Liver (tissue), 3 donors: ENCODE results near the gene ATP5MC2.

Experiments
- ATF3 ChIP-seq: IDR thresholded peaks from 2 replicates; pipeline ENCODE4 v1.6.1; 2016; ENCODE audit warnings: antibody characterized with exemption
- CTCF ChIP-seq: fragments of 150-350 bp; IDR thresholded peaks from 2 replicates; pipeline ENCODE4 v1.5.1; 2017; ENCODE audit warnings: improper control_type of control experiment, low read depth, low read length; ENCODE audit not compliant: missing input control
- EGR1 ChIP-seq, 2 donors: IDR thresholded peaks; 2 replicates each; pipeline ENCODE4 v1.6.1; 2016 to 2018; ENCODE audit warnings: antibody characterized with exemption in 2 of 2, low read depth in 2 of 2
- FOXA1 ChIP-seq: IDR thresholded peaks from 2 replicates; pipeline ENCODE4 v1.6.1; 2016; ENCODE audit warnings: antibody characterized with exemption
- MAX ChIP-seq: IDR thresholded peaks from 2 replicates; pipeline ENCODE4 v1.6.1; 2016; ENCODE audit warnings: antibody characterized with exemption
- NR2F2 ChIP-seq: IDR thresholded peaks from 2 replicates; pipeline ENCODE4 v1.6.1; 2016; ENCODE audit warnings: antibody characterized with exemption
- RAD21 ChIP-seq, 2 donors: IDR thresholded peaks; 2 replicates each; pipeline ENCODE4 v1.6.1; 2016; ENCODE audit warnings: antibody characterized with exemption in 2 of 2, mild to moderate bottlenecking in 2 of 2
- REST ChIP-seq: IDR thresholded peaks from 2 replicates; pipeline ENCODE4 v1.6.1; 2016; ENCODE audit warnings: antibody characterized with exemption, mild to moderate bottlenecking
- SP1 ChIP-seq: IDR thresholded peaks from 2 replicates; pipeline ENCODE4 v1.6.1; 2018; ENCODE audit warnings: antibody characterized with exemption, mild to moderate bottlenecking
- TAF1 ChIP-seq: conservative IDR thresholded peaks from 2 replicates; pipeline ENCODE4 v1.6.1; 2016; ENCODE audit warnings: antibody characterized with exemption, mild to moderate bottlenecking
- YY1 ChIP-seq: IDR thresholded peaks from 2 replicates; pipeline ENCODE4 v1.6.1; 2016; ENCODE audit warnings: antibody characterized with exemption, mild to moderate bottlenecking
- TF ChIP-seq, protein P1 (sequence below): IDR thresholded peaks from 2 replicates; pipeline ENCODE4 v1.6.1; 2016; ENCODE audit warnings: antibody characterized with exemption
- donor health status: healthy.
- donor health status: healthy.

GRCh38 chr12:53677016-53677799 is 1.3 kb upstream of the ATP5MC2 start:
- TF ChIP-seq CTCF, result no peak
- no peak for TF ChIP-seq MAX
- TF ChIP-seq EGR1 (IDR thresholded peaks at IDR 0.05; ENCODE audit: low read depth in 2 of 2), result no peak
- TF ChIP-seq REST, result no peak
- TF ChIP-seq ATF3, result no peak
- TF ChIP-seq NR2F2, result no peak
- no peak for TF ChIP-seq RAD21 (IDR thresholded peaks at IDR 0.05)
- TF ChIP-seq SP1, result no peak
- TF ChIP-seq TAF1, result no peak
- peak; percentile 34 for TF ChIP-seq YY1
- TF ChIP-seq, protein P1, sequence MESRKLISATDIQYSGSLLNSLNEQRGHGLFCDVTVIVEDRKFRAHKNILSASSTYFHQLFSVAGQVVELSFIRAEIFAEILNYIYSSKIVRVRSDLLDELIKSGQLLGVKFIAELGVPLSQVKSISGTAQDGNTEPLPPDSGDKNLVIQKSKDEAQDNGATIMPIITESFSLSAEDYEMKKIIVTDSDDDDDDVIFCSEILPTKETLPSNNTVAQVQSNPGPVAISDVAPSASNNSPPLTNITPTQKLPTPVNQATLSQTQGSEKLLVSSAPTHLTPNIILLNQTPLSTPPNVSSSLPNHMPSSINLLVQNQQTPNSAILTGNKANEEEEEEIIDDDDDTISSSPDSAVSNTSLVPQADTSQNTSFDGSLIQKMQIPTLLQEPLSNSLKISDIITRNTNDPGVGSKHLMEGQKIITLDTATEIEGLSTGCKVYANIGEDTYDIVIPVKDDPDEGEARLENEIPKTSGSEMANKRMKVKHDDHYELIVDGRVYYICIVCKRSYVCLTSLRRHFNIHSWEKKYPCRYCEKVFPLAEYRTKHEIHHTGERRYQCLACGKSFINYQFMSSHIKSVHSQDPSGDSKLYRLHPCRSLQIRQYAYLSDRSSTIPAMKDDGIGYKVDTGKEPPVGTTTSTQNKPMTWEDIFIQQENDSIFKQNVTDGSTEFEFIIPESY, result no peak
- TF ChIP-seq FOXA1, result no peak
